Activated CD8-positive, alpha-beta memory T cell treated with anti-CD3 and anti-CD28 coated beads, Interleukin-2, amount 50 U/mL, for 1 hour (primary cell): ENCODE measurements around the gene PLVAP.

Source experiments
- DNase-seq: peaks from one replicate; pipeline ENCODE4 v3.0.0-alpha.2; 2020; ENCODE audit errors: extremely low read depth

PLVAP gene

GRCh38 chr19:17302391-17303166 is 74.6 kb downstream of the PLVAP start:
- DNase-seq = no peak
